ENCODE results near the gene ZNF143. TPM values are rescaled to one million over a fixed set of nuclear protein-coding genes. Genes with fewer than 3 reads are reported as not detected.
A peak's percentile ranks its signal among the peaks of the same experiment; 100 is the strongest.

The ZNF143 gene
- total and polyA plus RNA-seq, 2 of the 13 experiments (the other 11 are each of a cell fraction or from before 2014, with no cell fraction given), result 22.4 to 35.6 TPM

GRCh38 chr11:9460322-9461062, at the start of gene ZNF143 (continued):
- TF ChIP-seq SATB2 (CRISPR knock-in tag; IDR thresholded peaks at IDR 0.05), result 0 out of 2 replicates have a peak, but pooled peaks have one; percentile 69
- no peak for TF ChIP-seq GPN1 (CRISPR knock-in tag; IDR thresholded peaks at IDR 0.05; ENCODE audit: borderline replicate concordance)
- TF ChIP-seq MIER2 (CRISPR knock-in tag; IDR thresholded peaks at IDR 0.05), result no peak
- TF ChIP-seq ZMYM4 (CRISPR knock-in tag; IDR thresholded peaks at IDR 0.05), result peak; percentile 70
- TF ChIP-seq, protein P1, sequence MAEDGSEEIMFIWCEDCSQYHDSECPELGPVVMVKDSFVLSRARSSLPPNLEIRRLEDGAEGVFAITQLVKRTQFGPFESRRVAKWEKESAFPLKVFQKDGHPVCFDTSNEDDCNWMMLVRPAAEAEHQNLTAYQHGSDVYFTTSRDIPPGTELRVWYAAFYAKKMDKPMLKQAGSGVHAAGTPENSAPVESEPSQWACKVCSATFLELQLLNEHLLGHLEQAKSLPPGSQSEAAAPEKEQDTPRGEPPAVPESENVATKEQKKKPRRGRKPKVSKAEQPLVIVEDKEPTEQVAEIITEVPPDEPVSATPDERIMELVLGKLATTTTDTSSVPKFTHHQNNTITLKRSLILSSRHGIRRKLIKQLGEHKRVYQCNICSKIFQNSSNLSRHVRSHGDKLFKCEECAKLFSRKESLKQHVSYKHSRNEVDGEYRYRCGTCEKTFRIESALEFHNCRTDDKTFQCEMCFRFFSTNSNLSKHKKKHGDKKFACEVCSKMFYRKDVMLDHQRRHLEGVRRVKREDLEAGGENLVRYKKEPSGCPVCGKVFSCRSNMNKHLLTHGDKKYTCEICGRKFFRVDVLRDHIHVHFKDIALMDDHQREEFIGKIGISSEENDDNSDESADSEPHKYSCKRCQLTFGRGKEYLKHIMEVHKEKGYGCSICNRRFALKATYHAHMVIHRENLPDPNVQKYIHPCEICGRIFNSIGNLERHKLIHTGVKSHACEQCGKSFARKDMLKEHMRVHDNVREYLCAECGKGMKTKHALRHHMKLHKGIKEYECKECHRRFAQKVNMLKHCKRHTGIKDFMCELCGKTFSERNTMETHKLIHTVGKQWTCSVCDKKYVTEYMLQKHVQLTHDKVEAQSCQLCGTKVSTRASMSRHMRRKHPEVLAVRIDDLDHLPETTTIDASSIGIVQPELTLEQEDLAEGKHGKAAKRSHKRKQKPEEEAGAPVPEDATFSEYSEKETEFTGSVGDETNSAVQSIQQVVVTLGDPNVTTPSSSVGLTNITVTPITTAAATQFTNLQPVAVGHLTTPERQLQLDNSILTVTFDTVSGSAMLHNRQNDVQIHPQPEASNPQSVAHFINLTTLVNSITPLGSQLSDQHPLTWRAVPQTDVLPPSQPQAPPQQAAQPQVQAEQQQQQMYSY (CRISPR knock-in tag; IDR thresholded peaks at IDR 0.05), result no peak
- TF ChIP-seq, protein P2, sequence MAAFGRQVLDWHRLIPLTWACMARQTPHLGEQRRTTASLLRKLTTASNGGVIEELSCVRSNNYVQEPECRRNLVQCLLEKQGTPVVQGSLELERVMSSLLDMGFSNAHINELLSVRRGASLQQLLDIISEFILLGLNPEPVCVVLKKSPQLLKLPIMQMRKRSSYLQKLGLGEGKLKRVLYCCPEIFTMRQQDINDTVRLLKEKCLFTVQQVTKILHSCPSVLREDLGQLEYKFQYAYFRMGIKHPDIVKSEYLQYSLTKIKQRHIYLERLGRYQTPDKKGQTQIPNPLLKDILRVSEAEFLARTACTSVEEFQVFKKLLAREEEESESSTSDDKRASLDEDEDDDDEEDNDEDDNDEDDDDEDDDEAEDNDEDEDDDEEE (CRISPR knock-in tag; IDR thresholded peaks at IDR 0.05), result no peak; the same call in 1 of the 2 replicates
- TF ChIP-seq SP2 (CRISPR knock-in tag; IDR thresholded peaks at IDR 0.05), result peak; percentile 96
- TF ChIP-seq NFE2L2 (IDR thresholded peaks at IDR 0.05; ENCODE audit: low read length), result no peak
- 0 out of 2 replicates have a peak, but pooled peaks have one; percentile 64 for TF ChIP-seq NCOA1 (CRISPR knock-in tag; IDR thresholded peaks at IDR 0.05)
- no peak; the same call in 1 of the 2 replicates for TF ChIP-seq ZNF670 (CRISPR knock-in tag; IDR thresholded peaks at IDR 0.05; ENCODE audit: borderline replicate concordance)
- peak; percentile 15; the same call in 1 of the 2 replicates for TF ChIP-seq EED (CRISPR knock-in tag; IDR thresholded peaks at IDR 0.05)
- TF ChIP-seq ELF1 (CRISPR knock-in tag; IDR thresholded peaks at IDR 0.05), result peak; percentile 72
- TF ChIP-seq ZNF224 (CRISPR knock-in tag; IDR thresholded peaks at IDR 0.05), result no peak; the same call in 1 of the 2 replicates
- TF ChIP-seq, protein P3, sequence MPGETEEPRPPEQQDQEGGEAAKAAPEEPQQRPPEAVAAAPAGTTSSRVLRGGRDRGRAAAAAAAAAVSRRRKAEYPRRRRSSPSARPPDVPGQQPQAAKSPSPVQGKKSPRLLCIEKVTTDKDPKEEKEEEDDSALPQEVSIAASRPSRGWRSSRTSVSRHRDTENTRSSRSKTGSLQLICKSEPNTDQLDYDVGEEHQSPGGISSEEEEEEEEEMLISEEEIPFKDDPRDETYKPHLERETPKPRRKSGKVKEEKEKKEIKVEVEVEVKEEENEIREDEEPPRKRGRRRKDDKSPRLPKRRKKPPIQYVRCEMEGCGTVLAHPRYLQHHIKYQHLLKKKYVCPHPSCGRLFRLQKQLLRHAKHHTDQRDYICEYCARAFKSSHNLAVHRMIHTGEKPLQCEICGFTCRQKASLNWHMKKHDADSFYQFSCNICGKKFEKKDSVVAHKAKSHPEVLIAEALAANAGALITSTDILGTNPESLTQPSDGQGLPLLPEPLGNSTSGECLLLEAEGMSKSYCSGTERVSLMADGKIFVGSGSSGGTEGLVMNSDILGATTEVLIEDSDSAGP (CRISPR knock-in tag; IDR thresholded peaks at IDR 0.05; ENCODE audit: borderline replicate concordance), result peak; percentile 66; the same call in 1 of the 2 replicates
- TF ChIP-seq TMF1 (CRISPR knock-in tag; IDR thresholded peaks at IDR 0.05; ENCODE audit: low read depth), result peak; percentile 83
- peak; percentile 94 for TF ChIP-seq BRD4 (CRISPR knock-in tag; IDR thresholded peaks at IDR 0.05)
- TF ChIP-seq, protein P4, sequence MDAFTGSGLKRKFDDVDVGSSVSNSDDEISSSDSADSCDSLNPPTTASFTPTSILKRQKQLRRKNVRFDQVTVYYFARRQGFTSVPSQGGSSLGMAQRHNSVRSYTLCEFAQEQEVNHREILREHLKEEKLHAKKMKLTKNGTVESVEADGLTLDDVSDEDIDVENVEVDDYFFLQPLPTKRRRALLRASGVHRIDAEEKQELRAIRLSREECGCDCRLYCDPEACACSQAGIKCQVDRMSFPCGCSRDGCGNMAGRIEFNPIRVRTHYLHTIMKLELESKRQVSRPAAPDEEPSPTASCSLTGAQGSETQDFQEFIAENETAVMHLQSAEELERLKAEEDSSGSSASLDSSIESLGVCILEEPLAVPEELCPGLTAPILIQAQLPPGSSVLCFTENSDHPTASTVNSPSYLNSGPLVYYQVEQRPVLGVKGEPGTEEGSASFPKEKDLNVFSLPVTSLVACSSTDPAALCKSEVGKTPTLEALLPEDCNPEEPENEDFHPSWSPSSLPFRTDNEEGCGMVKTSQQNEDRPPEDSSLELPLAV (CRISPR knock-in tag; conservative IDR thresholded peaks at IDR 0.05; ENCODE audit: low read depth), result no peak
